DLD1 (cell line): ENCODE measurements around the gene SURF2.

Experiments used
- in situ Hi-C: cut with HindIII; loops from 2 replicates; pipeline ENCODE4 v1.10.0; 2017; ENCODE audit warnings: low sequenced_read_pairs

The SURF2 gene

DNA sequence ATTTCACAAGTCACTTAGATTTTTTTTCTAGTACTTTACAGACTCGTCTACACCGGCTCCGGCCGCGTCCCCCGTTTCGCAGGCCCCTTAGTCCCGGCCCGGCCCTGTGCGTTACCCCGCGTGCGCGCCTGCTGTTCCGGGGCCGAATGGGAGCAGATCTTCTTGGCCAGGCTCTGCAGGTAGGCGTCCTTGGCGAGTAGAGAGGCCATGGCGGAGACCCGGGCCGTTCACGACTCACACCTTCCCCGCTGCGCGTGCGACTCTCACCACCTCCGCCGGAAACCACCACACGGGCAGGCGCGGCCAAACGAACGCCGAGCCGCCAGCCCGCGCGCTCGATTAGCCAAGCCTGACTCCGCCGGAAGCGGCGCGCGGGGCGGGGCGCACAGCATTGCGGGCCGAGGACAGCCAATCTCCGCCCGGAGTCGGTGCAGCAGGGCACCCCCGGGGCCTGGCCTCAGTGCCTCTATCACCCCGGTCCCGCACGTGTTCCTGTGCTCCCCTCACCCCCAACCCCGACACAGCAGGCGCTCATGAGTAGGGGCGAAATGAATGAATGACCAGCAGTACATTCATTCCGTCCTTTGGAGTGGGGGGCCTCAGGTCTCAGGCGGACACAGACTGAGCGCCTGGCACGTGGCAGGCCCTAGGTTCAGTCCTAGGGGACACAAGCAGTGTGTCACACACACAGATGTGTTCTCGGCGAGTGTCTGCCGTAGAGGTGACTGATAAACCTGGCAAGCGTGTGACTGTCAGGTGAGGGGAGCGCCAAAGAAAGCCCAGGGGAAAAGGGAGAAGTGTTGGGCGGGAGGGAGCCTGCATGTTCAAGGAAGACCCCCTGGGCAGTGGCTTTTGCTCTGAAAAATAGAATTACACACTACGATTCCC is 20.2 kb upstream of the SURF2 start, which contains the start of gene SURF6:
Gene SURF6, minus strand, starts transcription at position 265 of the 888 bp plus-strand sequence. Its CDS starts 56 bp downstream, at position 209.
- in situ Hi-C loops: no loop called here

DNA sequence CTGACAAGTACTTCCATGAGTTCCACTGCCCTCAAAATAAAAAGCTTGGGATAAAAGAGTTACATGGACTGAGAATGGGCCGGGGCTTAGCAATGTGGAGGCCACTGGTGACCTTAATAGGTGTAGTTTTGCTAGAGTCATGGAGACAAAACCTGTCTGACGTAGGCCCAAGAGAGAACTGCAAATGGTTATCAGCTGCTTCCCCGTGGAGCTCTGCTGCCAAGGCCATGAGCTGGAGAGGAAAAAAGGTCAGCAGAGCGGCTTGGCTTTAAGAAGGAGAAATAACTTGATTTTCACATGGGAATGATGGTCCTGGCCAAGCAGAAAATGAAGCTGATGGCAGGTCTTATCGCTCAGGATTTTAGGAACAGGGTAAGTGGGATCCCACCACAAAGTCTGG is 16.7 kb upstream of the SURF2 start:
- in situ Hi-C loops: no loop called here

DNA sequence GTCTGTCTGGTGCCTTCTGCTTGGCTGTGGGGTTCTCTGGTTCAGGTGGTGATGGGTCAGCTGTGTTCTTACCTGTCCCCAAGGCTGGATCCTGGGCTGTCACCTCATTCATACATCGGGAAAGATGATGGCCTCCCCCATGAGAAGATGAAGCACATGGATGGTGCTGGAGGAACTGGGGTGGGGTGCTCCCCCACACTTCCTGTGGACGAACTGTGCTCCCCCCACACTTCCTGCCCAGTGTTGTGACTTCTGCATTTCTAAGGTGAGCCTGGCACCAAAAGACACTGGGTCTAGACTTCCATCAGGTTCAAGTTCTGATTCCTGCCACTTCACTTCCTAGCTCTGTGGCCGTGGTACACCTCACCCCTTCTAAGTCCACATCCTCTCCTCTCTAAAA is 16.1 kb upstream of the SURF2 start:
- in situ Hi-C loops: no loop called here

DNA sequence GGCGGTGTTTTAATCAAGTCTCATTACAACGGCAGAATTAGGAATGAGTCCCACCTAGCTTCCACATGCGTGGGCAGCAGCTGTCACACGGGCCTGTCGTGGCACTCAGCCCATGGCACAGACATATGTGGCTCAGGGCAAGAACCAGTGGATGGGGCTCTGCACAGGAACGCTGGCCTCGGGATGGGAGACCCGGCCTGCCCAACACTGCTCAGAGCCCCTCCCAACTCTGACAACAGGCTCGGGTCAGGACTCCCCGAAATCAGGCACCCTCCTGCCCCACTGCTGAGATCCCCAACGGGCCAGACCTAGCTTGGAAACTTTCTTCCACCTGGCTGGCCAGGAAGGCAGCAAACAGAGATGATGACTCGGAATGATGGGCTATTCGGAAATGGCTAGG is 15.4 kb upstream of the SURF2 start:
- in situ Hi-C loops: no loop called here

DNA sequence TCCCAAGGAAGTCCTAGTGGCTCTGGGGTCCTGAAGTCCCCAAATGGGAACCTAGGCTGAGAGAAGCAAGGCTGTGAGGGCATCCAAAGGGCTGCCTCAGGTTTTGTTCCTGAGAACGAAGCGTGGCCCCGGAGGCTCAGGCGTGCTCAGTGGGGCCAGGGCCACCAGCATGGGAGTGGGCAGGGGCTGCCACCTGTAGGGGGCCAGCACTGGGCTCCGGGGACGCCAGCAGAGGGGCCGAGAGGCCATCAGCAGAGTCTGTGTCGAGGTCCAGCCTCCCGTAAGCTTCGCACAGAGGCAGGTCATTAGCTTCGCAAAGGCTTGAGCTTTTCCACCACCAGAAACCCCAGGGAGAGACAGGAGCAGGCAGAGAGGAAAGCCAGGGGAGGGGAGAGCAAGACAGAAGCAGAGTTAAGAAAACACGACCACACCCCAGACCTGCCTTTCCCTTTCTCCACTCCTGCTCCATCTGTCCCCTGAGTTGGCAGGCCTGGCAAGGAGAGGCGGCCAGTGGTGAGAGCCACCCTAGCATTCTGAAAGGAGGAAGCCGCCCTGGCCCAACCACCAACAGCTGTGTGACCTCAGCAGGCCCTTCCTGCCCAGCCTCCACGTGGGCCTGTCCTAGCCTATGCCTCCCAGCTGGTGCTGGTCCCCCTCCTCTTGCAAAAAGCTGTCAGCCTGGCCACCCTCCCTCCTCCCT is 14.8 kb upstream of the SURF2 start:
- in situ Hi-C loops: no loop called here

DNA sequence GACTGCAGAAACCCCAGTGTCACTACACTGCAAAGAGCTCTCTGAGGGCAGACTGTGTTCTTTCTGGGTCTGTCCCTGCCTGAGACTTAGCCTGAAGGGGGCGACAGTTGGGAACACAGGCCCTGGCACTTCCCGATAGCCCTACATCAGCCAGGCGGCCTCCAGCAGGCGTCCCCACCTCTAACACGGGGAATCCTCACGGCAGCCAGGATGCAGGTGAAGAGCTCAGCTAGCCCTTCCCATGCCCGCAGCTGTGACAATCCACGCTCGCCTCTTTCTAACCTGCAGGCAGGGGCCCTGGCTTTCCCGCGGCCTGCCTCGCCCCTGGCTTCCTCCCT is 14.3 kb upstream of the SURF2 start:
- in situ Hi-C loops: no loop called here

DNA sequence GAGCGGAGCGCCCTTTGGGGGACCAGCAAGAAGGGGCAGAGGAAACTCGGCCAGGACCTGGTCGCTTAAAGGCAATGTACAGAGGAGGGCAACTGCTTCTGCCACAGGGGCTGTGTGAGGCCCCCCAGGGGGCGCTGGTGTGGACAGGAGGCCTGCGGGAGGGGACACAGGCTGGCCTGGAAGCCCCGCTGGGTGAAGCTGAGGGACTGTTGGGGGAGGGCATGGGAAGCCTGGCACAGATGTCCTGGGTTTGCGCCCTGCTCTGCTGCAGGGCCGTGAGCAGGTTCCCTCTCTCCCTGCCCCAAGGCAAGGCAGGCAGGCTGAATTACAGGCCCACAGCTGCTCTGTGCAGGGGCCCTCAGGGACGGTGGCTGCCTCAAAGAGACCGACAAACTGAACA is 13.8 kb upstream of the SURF2 start:
- in situ Hi-C loops: no loop called here

DNA sequence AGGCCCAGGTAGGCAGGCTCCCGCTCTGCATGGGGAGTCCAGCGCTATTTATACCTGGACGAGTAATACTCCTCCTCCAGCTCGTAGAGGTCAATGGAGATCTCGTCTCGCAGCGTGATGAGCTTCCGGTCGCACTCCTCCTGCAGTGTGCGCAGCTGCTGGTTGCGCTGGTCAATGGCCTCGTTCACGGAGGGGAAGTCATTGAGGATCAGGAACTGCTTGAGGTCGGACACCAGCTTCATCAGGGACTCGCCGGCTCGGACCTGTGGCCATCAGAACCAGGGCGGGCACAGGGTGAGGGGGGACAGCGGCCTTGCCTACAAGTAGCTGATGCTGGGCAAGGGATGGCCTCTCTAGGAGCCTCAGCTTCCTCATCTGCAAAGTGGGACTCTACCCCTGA is 12.3 kb upstream of the SURF2 start:
- in situ Hi-C loops: no loop called here

DNA sequence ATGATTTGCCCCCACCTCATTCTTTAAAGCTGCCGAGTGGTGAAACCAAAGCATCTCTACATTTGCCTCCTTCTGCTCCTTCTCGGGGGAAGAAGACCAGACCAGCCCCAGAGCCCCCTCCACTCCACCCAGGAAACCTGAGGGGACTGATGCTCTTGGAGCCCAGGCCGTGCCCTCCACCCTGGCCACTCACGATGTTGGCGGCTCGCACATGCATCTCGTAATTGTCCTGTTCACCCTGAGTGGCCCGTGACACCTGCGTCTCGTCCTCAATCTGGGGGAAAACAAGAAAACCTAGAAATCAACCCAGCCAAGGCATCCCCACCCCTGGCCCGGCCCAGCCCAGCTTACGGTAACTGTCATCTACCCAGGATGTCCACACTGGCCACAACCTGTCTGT is 11.4 kb upstream of the SURF2 start:
- in situ Hi-C loops: no loop called here

DNA sequence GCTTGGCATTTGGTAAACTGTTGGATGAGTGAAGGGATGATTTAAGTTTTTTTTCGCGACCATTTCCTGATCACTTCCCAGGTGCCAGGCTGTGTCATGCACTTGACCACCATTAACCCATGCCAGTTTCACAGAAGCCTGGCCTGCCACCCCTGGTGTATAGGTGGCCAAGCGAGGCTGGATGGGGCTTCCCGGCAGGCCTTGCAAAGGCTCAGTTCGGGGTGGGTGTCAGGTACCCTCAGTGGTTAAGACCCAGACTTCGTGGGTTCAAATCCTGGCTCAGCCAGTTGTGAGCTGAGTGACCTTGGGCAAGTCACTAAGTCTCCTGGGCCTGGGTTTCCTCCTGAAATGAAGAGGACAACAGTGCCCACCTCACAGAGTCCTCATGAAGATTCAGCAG is 10.8 kb upstream of the SURF2 start:
- in situ Hi-C loops: no loop called here

DNA sequence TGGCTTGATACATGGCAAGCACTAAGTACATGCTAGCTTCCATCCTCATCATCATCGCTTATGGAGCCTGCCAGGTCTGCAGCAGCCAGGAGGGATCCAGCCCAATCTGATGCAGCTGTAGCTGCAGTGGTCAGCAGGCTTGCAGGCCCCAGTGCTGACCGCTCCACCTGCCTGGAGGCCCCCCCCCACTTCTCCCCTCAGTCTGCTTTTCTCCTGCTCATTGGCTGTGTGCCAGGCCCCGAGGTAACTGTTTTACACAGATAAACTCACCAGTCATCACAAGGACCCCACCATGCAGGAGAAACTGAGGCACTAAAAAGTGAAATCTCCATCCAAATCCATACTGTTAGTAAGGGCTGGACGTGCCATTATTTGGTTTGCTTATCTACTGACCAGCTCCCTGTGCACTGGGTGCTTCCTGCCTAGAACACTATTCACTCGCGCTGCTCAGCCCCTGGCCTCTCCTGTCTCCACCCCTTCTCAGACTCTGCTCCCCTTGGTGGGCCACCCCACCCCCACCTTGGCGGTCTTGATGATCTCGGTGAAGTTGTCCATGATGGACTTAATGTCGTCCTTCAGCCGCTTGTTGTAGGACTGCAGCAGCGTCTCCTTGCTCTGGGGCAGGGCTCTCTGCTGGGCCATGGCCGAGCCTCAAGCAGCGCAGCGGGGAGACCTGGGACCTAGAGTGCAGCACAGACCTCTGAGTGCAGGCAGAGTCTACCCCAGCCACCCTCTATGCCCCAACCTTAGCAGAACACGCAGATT is 10.1 kb upstream of the SURF2 start:
- in situ Hi-C loops: no loop called here

DNA sequence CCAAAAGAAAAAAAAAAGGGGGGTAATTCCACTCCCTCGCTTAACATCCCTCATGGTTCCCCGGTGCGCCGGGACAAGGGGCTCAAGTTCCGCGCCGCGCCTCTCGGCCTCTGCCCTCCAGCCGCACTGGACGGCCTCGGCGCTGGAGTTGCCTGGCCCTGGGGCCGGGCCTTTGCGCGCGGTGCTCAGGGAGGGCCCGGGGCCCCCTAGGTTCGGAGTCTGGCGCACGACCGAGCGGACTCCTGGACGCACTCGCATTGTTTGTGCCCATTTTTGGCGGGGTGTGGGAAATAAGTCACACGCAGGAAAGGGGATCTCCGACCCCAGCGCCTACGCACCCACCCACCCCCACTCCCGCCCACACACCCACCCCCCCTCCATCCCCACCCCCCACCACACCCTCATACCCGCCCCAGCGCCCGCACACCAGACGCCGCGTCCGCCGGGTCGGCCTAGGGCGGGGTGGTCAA is 8.8 kb upstream of the SURF2 start:
- in situ Hi-C loops: no loop called here

DNA sequence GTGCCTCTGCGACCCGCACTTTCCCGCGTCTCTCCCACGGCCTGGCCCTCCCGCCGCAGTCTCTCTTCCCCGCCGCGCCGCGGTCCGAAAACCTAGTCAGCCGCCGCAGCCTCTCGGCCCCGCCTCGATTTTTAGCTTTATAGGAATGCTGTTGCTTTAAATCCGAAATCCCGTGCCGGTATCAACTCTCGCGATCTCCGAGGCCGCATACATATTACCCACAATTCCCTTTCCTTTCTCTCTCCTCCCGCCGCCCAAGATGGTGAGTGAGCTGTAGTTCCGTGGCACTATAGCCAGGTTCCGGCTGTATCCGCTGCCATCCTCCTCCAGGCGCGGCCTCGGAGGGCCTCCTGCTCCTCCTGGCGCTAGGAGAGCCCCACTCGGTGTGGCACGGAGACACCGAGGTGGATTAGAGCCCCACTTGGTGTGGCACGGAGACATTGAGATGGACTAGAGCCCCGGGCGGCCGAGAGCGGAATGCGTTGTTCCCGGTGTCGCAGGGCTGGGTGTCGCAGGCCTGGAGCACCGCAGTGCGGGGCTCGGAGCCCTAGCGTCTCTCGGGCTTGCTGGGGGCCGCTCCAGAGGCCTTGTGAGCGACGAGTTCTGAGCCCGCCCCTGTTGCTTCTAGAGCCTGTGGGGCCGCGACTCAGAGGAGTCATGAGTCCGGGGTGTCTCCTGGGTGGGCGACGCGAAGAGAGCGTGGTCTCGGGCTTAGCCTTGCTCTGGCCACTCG is 8.2 kb upstream of the SURF2 start, which contains the start of the genes MED22 and RPL7A:
Gene MED22, minus strand, starts transcription at position 147 of the 733 bp plus-strand sequence. CDS start 1,469 bp downstream, outside the sequence.
Gene RPL7A, plus strand, starts transcription at position 234 of the 733 bp plus-strand sequence. Its CDS starts 26 bp downstream, at position 260.
- in situ Hi-C loops: no loop called here

DNA sequence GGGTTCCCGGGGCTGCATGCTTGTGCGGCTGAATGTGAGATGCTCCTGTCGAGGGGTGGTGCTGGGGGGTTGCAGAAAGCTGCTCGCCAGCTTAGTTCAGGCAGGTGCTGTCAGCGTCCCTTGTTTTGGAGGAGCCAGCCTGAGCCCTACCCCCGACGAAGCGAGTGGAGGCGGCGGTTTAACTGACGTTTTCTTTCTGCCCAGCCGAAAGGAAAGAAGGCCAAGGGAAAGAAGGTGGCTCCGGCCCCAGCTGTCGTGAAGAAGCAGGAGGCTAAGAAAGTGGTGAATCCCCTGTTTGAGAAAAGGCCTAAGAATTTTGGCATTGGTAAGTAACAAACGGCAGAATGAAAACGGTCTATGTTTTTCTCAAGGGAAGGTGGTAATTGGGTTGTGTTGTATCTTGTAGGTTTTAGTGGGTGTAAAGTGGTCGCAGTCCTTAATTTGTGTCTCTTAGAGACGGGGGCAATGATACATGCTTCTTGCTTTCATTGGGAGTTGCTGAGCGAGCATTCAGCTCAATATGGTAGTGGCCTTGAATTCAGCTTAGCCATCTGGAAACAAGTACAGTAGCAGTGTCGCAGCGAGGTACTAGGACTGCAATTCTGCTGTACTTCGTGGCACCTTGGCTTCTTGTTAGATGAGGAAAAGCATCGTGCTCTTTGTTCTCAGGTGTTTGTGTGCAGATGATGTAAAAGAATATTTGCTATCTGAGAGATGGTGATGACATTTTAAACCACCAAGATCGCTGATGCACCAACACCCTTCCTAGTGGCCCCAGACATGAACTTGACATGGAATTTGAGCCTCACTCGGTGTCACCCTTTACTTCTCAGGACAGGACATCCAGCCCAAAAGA is 7.4 kb upstream of the SURF2 start:
- in situ Hi-C loops: no loop called here

DNA sequence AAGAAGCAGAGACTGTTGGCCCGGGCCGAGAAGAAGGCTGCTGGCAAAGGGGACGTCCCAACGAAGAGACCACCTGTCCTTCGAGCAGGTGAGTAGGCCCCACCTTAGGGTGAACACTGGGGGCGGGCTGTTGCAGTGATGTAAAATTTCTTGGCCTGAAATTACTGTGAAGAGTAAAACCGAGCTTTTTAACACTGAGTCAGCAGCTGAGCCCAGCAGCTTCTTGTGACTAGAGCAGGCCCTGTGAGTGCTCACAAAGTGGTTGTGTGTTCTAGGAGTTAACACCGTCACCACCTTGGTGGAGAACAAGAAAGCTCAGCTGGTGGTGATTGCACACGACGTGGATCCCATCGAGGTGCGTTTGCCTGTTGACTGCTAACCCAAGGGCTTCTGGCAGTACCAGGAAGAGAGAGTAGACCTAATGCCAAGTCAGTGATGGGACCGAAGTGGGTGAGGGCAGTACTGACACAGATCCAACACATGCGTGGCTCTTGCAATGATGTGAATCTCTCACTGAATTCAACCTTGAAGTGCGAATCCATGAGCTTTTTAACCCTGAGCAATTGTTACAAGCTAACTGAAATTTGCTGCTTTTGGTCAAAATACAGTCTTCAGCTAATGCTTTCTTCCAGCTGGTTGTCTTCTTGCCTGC is 6.3 kb upstream of the SURF2 start:
- in situ Hi-C loops: no loop called here

DNA sequence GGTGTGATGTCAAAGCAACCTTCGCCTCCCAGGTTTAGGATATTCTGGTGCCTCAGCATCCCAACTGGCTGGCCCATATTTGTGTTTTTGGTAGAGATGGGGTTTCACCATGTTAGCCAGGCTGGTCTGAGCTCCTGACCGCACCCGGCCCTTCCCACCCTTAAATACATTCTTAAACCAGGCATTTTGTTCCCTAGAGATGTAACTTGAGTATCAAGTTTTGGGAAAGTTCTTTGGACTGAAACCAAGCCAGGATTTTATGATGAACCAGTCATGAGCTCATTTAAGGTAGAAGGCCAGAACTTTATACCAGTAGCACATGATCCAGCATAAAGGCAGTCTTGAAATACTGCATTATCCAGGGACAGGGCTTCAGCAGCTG is 4.8 kb upstream of the SURF2 start:
- in situ Hi-C loops: no loop called here

DNA sequence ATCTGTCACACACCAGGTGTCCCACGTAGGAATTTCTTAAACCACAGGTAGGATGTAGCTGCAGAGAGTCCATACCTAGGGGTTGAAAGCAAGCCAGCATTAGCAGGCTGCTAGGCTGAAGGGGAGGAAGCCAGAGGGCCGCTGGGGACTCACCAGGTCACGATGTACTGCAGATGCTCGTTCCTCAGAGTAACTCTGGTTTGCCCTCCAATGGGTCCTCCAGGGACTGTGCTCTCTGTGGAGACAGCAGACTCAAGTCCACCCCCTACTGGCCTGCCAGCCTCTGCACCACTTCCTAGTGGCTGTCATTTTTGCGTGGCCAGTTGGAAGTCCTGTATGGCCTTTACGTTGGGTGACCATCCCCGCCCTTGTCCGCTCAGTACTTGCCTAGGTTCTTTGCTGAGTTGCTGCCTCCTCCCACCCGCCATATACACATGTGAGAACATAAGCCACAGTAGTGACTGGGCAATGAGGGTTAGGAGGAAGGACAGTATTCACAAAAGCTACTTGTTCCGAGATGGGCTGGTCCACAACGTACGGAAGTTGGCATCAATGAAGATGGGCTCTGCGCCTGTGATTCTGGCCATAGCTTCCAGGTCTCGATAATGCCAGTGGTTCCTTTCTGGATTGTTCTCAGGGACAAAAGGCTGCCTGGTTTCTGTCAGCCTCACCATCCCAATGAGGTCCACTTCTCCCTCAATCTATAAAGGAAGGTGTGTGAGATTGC is 4.3 kb upstream of the SURF2 start:
- in situ Hi-C loops: no loop called here

DNA sequence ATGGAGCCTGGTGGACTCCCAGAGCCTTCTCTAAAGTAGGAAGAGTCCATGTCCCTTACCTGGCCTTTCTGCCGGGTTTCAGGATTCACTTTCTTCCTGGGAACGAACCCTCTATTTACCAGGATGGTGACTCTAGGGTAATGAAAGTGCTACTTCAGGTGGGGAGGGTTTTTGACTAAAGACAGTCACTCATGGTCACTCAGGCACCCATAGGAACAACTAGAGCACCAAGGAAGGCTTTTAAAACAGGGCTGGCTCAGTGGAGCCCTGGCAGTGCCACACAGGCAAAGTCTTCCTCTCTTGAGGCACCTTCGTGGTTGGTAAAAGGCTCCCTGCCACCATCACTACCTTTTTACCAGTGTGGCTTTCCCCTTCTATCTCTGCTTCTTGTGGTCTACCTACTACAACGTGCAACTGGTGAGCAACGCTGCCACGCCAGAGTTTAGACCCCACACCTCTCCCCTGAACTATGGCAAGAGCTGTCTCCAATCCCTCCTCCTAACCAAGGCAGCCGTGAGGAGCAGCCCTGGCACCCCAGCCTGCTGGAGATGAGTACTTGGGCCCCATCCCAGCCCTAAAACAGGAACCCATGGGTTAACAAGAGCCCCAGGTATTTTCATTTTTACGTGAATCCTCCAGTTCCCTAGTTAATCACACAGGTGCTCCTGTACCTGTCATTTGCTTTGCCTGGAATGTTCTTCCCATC is 3.6 kb upstream of the SURF2 start:
- in situ Hi-C loops: no loop called here
